ENCODE data around the gene EFCAB6. TPM values are rescaled to one million over a fixed set of nuclear protein-coding genes. Genes with fewer than 3 reads are reported as not detected.

Gene EFCAB6
- total RNA-seq, 2 donors from 2014 or later = 0.58 to 1.1 TPM

DNA sequence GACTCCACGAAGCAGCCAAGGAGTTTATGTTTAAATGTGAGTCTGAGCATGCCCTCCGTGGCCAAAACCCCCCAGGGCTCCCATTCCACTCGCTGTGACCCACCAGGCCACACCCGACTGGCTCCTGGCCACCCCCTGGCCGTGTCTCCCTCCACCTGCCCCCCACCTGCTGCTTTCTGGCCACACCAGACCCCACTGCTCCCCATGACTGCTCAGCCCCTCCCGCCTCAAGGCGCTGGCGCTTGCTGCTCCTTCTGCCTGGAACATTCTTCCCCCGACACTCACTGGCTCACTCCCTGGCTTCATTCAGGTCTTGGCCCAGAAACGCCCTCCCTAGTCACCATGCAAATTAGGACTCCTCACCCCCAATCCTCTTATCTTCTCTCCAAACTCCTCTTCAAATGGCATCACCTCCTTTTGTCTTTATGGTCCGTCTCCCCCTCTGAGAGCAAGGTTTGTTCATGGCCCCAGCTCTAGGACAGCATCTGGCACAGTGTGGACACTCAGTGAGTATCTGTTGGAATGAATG lies 72.2 kb downstream of the EFCAB6 start:
- no peak for ATAC-seq
- intact Hi-C loops (cut with DNase I, micrococcal nuclease) = no loop called here
- DNase-seq = no peak

DNA sequence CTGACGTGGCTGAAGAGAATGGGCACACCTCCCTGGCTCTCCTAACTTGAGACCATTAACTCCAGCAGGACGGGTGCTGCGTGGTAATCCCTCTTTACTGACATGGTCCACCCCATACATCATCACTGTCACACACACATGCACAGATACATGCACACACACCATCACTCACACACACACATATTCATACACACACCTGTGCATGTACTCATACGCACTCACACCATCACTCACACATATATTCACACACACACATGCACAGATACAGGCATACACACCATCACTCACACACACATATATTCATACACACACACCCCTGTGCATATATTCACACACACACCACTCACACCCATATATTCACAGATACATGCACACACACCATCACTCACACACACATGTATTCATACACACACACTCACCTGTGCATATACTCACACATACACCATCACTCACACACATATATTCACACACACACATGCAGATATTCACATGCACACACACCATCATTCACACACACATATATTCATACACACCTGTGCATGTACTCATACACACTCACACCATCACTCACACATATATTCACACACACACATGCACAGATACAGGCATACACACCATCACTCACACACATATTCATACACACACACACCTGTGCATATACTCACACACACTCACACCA lies 74.8 kb downstream of the EFCAB6 start:
- intact Hi-C loops (cut with DNase I, micrococcal nuclease) = no loop called here
- DNase-seq (no peak), ATAC-seq (no peak)

DNA sequence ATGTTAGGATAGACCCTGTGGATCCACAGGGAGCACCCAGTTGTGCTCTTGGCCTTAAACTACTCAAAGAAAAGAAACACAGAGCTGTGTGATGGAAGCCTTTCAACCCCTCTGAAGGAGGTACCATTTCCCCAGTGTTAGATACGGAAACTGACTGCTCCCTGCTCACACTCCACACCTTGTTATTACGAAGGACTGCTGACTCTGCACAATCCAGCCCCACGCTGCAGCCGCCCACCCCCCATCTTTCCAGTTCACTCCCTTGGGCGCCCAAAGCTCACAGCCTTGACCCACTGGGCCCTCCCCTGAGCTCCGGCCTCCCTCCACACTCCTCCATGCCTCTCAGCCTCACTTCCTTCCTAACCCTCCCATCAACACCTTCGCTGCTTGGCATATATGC lies 75.5 kb downstream of the EFCAB6 start:
- DNase-seq = no peak
- intact Hi-C loops (cut with DNase I, micrococcal nuclease) = no loop called here
- no peak for ATAC-seq

DNA sequence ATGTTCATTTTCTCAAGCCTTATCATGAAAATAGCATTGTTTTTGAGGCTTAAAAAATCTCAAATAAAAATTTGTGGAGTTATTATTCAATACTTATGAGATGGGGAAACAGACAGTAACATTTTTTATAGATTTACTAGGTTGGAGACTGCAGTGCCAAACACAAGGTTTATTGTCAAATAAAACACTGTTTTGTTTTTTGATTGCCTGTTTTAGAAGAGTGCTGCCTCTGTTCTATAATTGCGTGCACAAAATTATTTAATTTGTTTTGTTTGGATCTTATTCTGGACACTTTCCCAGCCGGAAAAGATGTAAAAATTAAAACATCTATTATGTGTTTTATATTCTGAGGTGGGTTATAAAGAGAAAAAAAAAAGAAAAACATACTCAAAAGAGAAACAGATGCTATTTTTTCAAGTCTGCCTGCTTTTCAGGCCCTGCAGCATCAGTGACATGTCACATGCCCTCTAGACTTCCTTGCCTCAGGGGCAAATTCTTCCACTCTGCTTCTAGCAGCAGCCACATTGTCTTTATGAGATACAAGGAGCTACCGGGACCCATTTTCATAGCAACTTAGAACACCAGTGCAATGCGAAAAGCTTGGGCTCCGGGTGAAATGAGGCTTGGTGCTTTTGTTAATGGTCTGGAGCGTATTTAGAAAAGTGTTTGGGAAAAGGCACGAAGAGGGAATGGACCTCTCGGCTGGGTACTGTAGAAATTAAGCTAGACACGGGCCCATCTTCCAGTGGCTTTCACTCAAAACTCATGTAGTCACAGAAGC lies 77.5 kb downstream of the EFCAB6 start:
- no peak for ATAC-seq
- intact Hi-C loops (cut with DNase I, micrococcal nuclease) = no loop called here
- DNase-seq = no peak

DNA sequence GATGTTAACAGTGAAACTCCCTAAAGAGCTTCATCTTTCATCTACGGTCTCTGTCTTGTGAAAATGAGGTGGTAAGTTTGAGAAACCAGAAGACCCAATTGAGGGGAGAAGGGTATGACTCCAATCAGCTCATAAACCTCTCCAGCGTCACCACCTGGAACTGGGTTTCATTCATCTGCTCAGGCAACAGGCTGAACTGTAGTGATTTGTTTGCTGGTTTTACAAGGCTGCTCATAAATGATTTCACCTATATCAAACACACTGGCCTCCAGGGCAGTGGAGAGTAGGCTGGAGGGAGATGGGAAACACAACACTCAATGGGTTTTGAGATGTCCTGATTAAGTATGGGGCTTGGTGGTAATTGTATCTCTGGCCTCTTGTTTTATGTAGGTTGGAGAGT lies 79.0 kb downstream of the EFCAB6 start:
- peak; percentile 61 for ATAC-seq
- intact Hi-C loops (cut with DNase I, micrococcal nuclease) = no loop called here
- DNase-seq = no peak

DNA sequence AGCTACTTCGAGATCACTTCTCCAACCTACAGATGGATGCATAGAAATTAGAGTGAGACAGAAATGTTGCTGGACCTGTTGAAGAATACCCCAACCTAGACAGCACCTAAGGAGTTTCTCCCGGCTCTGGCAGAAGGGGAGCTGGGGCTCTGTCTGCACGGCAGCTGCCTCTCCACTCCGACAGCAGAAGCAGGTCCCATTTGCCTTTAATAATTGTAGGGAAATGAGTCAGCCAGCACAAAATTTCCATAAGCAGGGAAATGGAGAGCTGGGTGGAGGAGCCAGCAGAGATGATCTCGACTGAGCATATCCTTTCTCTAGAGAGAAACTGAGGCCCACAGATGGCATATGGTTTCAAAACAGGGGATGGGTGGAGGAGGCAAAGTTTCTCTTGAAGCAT lies 80.1 kb downstream of the EFCAB6 start:
- intact Hi-C loops (cut with DNase I, micrococcal nuclease) = no loop called here
- no peak for DNase-seq

DNA sequence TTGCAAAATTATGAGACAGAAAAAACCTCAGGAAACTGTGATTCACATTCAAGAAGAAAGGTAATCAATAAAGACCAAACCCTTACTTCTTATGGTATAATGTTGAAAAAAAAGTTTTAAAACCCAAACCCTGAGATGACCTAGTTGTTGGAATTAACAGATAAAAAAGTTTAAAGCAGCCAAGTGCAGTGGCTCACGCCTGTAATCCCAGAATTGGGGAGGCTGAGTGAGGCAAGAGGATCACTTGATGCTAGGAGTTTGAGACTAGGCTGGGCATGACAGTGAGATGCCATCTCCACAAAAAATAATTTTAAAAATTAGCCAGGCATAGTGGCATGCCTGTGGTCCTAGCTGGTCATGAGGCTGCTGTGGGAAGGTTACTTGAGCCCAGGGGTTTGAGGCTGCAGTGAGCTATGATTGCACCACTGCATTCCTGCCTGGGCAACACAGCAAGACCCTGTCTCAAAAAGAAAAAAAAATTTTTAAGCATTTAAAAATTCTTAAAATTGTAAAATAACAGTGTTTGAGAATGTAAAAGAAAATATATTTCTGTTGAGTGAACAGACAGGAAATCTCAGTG lies 85.1 kb downstream of the EFCAB6 start:
- ATAC-seq (no peak), DNase-seq (no peak)
- intact Hi-C loops (cut with DNase I, micrococcal nuclease) = no loop called here

More for the DNA sequence above, 80.1 kb downstream of the EFCAB6 start:
- ATAC-seq = no peak

DNA sequence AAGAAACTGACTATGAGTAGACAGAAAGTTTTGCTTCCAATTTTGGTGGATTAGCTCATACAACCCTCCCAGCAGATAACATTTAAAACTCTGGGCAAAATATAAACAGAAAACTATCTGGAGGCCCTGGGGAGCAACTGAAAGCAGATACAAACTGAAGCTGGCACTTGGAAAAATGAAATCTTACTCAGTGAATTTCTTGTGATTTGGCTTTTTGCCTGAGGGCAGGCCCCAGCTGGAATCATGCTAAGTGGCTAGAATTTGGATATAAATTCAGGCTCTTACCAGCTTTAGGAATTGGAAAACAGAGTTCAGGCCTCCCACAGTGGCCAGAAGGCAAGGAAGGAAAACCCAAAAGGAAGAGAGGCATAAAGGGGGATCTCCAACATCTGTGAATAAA lies 85.8 kb downstream of the EFCAB6 start:
- DNase-seq (no peak), ATAC-seq (no peak)
- intact Hi-C loops (cut with DNase I, micrococcal nuclease) = no loop called here

DNA sequence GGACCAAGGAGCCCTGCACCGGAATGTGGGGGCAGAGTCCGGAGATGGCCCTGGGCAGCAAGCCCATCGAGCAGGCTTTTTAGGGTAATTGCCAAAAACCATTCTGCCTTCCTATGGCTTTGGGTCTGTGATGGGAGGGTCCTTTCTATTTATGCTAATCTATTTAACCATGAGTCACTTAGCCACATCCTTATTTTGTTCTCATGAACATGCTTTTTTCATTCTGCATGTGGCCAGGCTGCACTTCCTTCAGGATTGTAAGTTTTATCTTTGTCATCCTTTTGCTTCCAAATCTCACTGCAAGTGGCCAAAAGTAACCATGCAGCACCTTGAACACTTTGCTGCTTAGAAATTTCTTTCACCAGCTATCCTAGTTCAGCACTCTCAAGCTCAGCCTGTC lies 88.3 kb downstream of the EFCAB6 start:
- ATAC-seq (no peak), DNase-seq (no peak)
- intact Hi-C loops (cut with DNase I, micrococcal nuclease) = no loop called here

DNA sequence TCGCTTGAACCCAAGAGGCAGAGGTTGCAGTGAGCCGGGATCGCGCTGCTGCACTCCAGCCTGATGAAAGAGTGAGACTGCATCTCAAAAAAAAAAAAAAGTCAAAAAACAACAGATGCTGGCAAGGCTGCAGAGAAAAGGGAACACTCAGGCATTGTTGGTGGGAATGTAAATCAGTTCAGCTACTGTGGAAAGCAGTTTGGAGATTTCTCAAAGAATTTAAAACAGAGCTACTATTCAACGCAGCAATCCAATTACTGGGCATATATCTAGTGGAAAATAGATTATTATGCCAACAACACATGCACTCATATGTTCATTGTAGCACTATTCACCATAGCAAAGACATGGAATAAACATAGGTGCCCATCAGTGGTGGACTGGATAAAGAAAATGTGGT lies 89.7 kb downstream of the EFCAB6 start:
- intact Hi-C loops (cut with DNase I, micrococcal nuclease) = no loop called here
- DNase-seq = no peak
- ATAC-seq = no peak

DNA sequence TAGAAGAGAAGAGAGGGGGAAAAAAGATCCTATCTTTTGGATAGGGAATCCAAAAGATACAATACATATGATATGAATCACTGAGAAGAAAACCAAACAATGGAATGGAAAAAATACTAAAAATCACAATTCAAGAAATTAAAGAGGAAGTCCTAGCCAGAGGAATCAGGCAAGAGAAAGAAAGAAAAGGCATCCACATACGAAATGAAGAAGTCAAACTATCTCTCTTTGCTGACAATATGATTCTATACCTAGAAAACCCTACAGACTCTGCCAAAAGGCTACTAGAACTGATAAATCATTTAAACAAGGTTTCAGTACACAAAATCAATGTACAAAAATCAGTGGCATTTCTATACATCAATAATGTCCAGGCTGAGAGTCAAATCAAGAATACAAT lies 91.4 kb downstream of the EFCAB6 start:
- no peak for DNase-seq
- intact Hi-C loops (cut with DNase I, micrococcal nuclease) = no loop called here
- no peak for ATAC-seq

DNA sequence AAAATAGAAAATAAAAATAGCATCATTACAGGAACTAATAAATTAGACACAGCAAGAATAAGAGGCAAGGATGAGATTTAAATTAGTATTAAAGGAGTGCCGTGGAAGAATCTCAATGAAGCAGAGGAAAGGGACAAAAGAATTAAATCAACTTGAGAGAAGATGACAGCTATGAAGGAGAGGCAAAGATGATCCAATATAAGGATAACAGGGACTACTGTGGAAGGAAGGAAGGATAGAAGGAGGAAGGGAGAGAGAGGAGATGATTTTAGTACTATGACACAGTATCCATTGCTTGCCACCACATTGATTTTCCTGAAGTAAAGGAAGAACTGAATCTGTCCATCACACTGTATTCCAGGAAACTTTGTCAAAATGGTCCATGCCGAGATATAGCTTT lies 98.0 kb downstream of the EFCAB6 start:
- ATAC-seq (no peak), DNase-seq (no peak)
- intact Hi-C loops (cut with DNase I, micrococcal nuclease) = no loop called here

DNA sequence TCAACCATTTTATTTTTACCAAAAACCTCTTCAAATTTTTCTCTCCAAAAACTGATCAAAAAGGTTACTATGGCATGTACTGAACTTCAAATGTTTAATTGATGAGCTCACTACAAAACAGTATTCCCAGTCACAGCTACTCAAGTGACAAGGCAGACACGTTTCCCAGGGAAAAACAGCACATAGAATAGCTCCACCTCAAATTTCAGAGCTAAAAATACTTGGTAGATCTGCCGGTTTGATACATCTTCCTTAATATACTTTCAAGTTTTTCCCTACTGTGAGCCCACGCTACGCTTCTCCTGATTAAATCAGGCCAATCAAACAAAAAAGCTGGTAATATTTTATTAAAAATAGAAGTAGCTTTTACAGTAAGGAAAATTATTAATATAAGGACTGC lies 100.4 kb downstream of the EFCAB6 start:
- ATAC-seq = no peak
- no peak for DNase-seq
- intact Hi-C loops (cut with DNase I, micrococcal nuclease) = no loop called here

DNA sequence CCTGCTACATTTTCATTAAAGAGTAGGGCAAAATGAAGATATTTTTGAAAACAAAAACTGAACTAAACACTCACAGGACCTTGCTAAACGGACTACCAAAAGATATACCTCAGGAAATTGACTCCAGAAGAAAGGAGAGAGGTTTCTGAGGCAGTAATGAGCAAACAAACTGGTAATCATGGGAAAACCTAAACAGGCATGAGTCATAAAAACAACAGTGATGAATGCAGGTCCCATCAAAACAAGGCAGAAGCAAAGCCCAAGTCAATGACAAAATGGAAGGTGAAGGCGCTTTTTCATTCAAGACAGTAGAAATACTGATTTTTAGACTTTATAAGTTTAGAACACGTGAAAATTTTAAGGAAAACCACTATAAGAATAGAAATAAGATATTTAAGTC lies 104.5 kb downstream of the EFCAB6 start:
- intact Hi-C loops (cut with DNase I, micrococcal nuclease) = no loop called here
- ATAC-seq = no peak
- DNase-seq = no peak

DNA sequence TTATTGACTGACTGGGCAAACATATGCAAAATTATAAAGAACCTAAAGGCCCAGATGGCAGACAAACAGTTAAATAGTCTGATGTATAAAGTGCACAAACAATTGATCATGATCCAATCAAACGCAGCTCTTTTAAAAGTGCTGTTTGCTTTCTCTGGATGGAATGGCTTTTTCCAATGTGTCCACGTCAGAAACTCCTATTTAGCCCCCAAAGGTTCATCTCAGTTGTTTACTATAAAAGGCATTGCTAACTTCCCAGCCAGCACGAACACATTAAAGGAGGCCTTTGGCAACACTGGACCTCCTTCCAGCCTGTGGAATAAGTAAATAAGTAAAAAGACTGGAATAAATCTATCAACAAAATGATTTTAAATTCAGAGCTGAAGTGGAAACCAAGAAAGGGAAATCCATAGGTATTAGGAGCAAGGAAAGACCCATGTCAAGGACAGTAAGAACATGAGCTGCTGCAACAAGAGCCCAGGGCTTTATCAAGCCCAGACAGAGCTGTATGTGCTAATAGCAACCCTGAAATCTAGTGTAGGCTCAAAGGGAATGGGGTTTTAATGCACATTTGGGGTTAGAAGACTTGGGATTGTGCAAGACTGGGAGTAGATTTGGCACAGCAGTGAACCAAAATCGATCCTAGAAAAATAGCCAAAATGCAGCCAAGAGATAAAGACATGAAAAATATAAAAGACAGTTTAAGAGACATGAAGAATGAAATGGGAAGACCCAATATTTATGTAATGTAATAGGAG lies 105.4 kb downstream of the EFCAB6 start:
- no peak for DNase-seq
- intact Hi-C loops (cut with DNase I, micrococcal nuclease) = no loop called here
- ATAC-seq = no peak

DNA sequence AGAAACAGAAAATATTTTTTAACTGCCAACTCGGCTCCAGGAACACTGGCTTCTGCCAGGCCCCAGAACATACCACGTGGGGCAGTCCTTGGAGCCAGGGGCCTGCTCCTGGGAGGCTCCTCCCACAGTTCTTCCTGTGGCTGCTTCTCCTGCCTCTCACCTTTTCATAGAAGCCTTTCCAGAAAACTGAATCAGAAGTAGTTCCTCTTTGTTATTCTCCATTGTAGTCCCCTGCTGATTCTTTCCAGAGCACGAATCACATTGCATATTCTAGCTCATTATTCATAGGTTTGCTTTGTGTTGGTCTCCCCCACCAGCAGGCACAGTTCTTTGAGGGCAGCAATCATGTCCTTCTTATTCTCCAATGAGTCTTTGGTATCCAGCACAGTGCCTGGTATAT lies 106.0 kb downstream of the EFCAB6 start:
- no peak for ATAC-seq
- no peak for DNase-seq
- intact Hi-C loops (cut with DNase I, micrococcal nuclease) = no loop called here

DNA sequence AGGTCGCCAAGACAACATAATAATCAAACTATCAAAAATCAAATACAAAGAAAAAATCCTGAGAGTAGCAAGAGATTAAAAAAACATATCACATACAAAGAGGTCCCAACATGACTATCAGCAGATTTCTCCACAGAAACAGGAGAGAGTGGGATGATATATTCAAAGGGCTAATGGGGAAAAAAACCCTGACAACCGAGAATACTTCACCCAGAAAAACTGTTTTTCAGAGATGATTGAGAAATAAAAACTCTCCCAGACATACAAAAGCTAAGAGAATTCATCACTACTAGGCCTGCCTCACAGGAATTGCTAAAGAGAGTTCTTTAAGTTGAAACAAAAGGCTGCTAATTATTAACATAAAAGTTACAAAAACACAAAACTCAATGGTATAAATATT lies 108.1 kb downstream of the EFCAB6 start:
- ATAC-seq (no peak), DNase-seq (no peak)
- intact Hi-C loops (cut with DNase I, micrococcal nuclease) = no loop called here

DNA sequence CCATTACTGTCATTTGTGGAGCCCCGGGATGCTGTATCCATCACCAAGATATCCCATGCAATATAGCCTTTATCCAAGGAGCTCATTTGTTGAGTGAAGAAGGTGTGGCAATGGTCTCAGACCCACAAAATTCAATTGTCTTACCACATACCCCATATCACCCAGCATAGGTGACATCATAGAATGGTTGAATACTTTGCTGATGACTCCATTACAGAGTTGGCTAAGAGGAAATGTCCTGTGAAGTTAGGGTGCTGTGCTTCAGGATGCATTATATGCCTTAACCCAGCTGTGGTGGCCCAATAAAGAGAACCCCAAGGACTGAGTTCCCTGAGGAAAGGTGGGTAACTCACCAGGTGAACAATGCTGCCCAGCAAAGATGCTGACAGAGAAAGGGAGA lies 113.7 kb downstream of the EFCAB6 start:
- intact Hi-C loops (cut with DNase I, micrococcal nuclease) = no loop called here
- ATAC-seq (no peak), DNase-seq (no peak)

DNA sequence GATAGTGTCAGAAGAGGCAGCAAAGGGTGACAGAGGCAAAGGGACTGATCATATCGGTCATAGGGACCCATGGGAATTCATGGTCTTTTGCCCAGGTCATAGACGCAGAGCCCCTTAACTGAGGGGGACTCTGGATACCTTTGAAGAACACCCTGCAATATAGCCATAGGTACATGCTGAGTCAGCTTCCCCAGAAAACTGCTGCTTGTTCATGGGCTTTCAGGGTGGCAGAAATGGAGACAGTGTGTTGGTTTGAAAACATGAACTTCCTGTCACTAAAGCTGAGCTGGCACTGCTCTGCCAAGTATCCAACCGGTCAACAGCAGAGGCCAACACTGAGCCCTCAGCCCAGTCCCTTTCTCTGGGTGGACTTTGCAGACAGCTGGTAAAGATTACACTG lies 114.2 kb downstream of the EFCAB6 start:
- ATAC-seq (no peak), DNase-seq (no peak)
- intact Hi-C loops (cut with DNase I, micrococcal nuclease) = no loop called here

DNA sequence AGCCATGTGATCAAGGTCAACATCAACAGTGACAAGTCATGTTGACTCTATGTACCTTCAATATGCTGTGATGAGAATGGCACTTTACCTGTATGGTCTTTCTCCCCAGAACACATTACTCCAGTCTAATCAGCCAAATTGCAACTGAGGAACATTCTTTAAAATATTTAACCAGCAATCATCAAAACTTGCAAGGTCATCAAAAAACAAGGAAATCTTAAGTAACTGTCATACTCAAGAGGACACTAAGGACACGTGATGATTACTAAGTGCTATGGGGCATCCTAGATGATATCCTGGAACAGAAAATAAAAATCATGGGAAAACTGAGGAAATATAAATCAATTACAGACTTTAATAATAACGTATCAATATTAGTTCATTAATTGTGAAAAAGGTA lies 118.9 kb downstream of the EFCAB6 start:
- DNase-seq (no peak), ATAC-seq (no peak)
- intact Hi-C loops (cut with DNase I, micrococcal nuclease) = no loop called here
